HFFc6 (cell line): Measurements from ENCODE around the gene AFDN. TPM values are rescaled to one million over a fixed set of nuclear protein-coding genes. Genes with fewer than 3 reads are reported as not detected.

Source experiments
- DNase-seq: peaks from one replicate; pipeline ENCODE4 v3.0.0-alpha.2; 2018
- H3K27ac Mint-ChIP-seq: 2 replicates; pipeline ENCODE4 v1.8.0; 2020; ENCODE audit warnings: mild to moderate bottlenecking, mixed read lengths
- H3K27me3 Mint-ChIP-seq: 2 replicates; pipeline ENCODE4 v1.8.0; 2021; ENCODE audit warnings: mild to moderate bottlenecking, moderate library complexity, mixed read lengths; ENCODE audit not compliant: insufficient read depth
- H3K36me3 Mint-ChIP-seq: 2 replicates; pipeline ENCODE4 v1.8.0; 2021; ENCODE audit warnings: low read depth, mixed read lengths
- H3K4me1 Mint-ChIP-seq: 2 replicates; pipeline ENCODE4 v1.8.0; 2020; ENCODE audit warnings: low read depth, mixed read lengths
- H3K4me3 Mint-ChIP-seq: 2 replicates; pipeline ENCODE4 v1.8.0; 2020; ENCODE audit warnings: mild to moderate bottlenecking, moderate library complexity, mixed read lengths
- H3K9me3 Mint-ChIP-seq: 2 replicates; pipeline ENCODE4 v1.8.0; 2020; ENCODE audit warnings: mild to moderate bottlenecking, mixed read lengths
- CTCF ChIP-seq: fragments of 200-600 bp; sonication (generic); IDR thresholded peaks from 2 replicates; pipeline ENCODE4 v1.5.0; 2021; ENCODE audit warnings: antibody characterized with exemption, mild to moderate bottlenecking
- total RNA-seq, 6 experiments: library from RNA; stranded (reverse); fragmentation: NEBNext Ultra II Directional; extraction: Animal tissue kit (Norgen Biotek cat#: 25700); gene quantifications; 2 replicates in 1 of 6; 3 replicates in 5 of 6; pipeline ENCODE4 v1.2.3, GENCODE V29; 2021

Gene AFDN
- total RNA-seq, 6 experiments from 2014 or later = 16.1 to 20.3 (median 17.4) TPM

GRCh38 chr6:168016176-168016620, 189.5 kb downstream of the AFDN start:
- no peak overlapping the region for H3K4me3 Mint-ChIP-seq
- H3K27ac Mint-ChIP-seq = no peak overlapping the region
- H3K27me3 Mint-ChIP-seq = peaks cover 62% of the 10 kb centered on the region
- TF ChIP-seq CTCF = no peak
- no peak for DNase-seq
- H3K9me3 Mint-ChIP-seq = peaks cover 46% of the 10 kb centered on the region
- peaks cover 8% of the 10 kb centered on the region for H3K4me1 Mint-ChIP-seq
- H3K36me3 Mint-ChIP-seq = peaks cover 38% of the 10 kb centered on the region

GRCh38 chr6:168016721-168017525, 190.2 kb downstream of the AFDN start:
- Mint-ChIP-seq H3K9me3 (peaks cover 39% of the 10 kb centered on the region), H3K27ac (no peak overlapping the region), H3K4me1 (peaks cover 8% of the 10 kb centered on the region), H3K36me3 (peaks cover 31% of the 10 kb centered on the region), H3K27me3 (peaks cover 57% of the 10 kb centered on the region), H3K4me3 (no peak overlapping the region)
- TF ChIP-seq CTCF = no peak
- no peak for DNase-seq

GRCh38 chr6:168017629-168018028, 190.9 kb downstream of the AFDN start:
- no peak for TF ChIP-seq CTCF
- peaks cover 32% of the 10 kb centered on the region for H3K9me3 Mint-ChIP-seq
- peaks cover 26% of the 10 kb centered on the region for H3K36me3 Mint-ChIP-seq
- peaks cover 8% of the 10 kb centered on the region for H3K4me1 Mint-ChIP-seq
- H3K4me3 Mint-ChIP-seq = no peak overlapping the region
- peaks cover 57% of the 10 kb centered on the region for H3K27me3 Mint-ChIP-seq
- no peak for DNase-seq
- no peak overlapping the region for H3K27ac Mint-ChIP-seq

- TF ChIP-seq CTCF = no peak
- peaks cover 8% of the 10 kb centered on the region for H3K4me1 Mint-ChIP-seq
- no peak overlapping the region for H3K27ac Mint-ChIP-seq
- DNase-seq = no peak
- peaks cover 26% of the 10 kb centered on the region for H3K36me3 Mint-ChIP-seq
- H3K27me3 Mint-ChIP-seq = peaks cover 51% of the 10 kb centered on the region
- peaks cover 29% of the 10 kb centered on the region for H3K9me3 Mint-ChIP-seq
- no peak overlapping the region for H3K4me3 Mint-ChIP-seq
Measured at GRCh38 chr6:168018664-168019063, 192.0 kb downstream of the AFDN start.

GRCh38 chr6:168020242-168020641, 193.5 kb downstream of the AFDN start:
- Mint-ChIP-seq H3K4me1 (peaks cover 16% of the 10 kb centered on the region), H3K9me3 (peaks cover 22% of the 10 kb centered on the region), H3K27me3 (peaks cover 47% of the 10 kb centered on the region), H3K27ac (no peak overlapping the region), H3K36me3 (peaks cover 22% of the 10 kb centered on the region), H3K4me3 (no peak overlapping the region)
- no peak for DNase-seq
- no peak for TF ChIP-seq CTCF
